Fibroblast of skin of right biceps (primary cell): ENCODE data around the gene PPP1R12A.

Experiments
- DNase-seq: peaks from one replicate; pipeline ENCODE4 v3.0.0-alpha.2; 2013

The PPP1R12A gene

GRCh38 chr12:79766705-79767464 is 168.0 kb downstream of the PPP1R12A start:
- peak; percentile 54 for DNase-seq

GRCh38 chr12:79765157-79765556 is 169.7 kb downstream of the PPP1R12A start:
- peak; percentile 19 for DNase-seq

- peak; percentile 17 for DNase-seq
Measured at GRCh38 chr12:79764641-79765040, 170.3 kb downstream of the PPP1R12A start.

DNA sequence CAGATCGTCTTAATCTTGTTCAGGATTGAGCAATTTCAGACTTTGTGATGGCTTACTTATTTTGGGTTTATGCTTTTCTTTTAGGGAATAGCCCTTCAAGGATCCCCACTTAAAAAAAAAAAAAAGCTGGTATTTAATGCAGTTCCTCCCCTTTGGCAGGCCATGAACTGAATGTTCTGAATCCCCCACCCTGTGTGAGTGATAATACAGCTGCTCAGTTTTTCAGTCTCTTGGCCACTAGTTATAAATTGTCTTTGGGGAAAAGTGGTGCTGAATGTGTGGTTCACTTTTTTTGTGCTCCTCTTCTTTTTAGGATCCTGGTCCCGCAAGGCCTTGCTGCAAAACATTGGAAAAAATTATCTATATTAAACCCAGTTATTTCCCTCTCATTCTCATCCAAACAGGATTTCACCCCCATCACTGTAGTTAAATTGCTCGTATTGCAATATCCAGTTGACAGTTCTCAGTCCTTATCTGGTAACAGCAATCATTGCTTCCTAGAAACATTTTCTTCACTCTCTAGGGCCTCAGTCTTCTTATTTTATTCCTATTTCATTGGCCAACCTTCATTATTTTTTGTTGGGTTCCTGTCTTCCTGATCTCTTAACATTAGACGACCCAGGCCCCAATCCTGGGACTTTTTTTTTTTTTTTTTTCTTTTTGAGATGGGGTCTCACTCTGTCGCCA is 171.0 kb downstream of the PPP1R12A start:
- DNase-seq: no peak

GRCh38 chr12:79761341-79761740 is 173.6 kb downstream of the PPP1R12A start:
- DNase-seq: no peak

DNA sequence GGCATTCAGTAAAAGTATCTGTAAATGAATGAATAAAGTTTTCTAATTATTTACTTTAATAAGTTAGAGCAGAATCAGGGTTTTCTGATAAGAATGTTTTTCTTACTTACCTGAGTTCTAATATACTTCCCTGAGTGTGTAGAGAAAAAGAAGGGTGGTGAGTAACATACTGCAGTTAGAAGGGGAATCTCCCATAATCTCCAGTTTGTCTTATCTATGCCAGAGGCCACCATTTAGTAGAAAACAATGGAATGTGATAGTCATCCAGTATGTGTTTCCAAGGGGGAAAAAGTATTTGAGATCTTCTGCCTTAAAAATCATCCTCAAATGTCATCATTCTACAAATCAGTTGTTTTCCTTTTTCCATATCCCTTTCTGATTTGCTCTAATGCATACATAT is 187.6 kb downstream of the PPP1R12A start:
- DNase-seq: peak; percentile 37

GRCh38 chr12:79737875-79738718 is 196.8 kb downstream of the PPP1R12A start:
- peak; percentile 74 for DNase-seq

- DNase-seq: no peak
Measured at GRCh38 chr12:79732638-79733037, 202.3 kb downstream of the PPP1R12A start.

- DNase-seq: peak; percentile 90
Measured at GRCh38 chr12:79725987-79726386, 208.9 kb downstream of the PPP1R12A start.
